A673 (cell line): ENCODE results near the gene TPST1. TPM values are rescaled to one million over a fixed set of nuclear protein-coding genes. Genes with fewer than 3 reads are reported as not detected.
A peak's percentile ranks its signal among the peaks of the same experiment; 100 is the strongest.
"Not testable (repeated sequence)": the region's sequence is repeated elsewhere in the genome, so short reads cannot be mapped to it uniquely, and the experiment has no call there.

Experiments used
- BruUV-seq: library from RNA; stranded (reverse); fragments of 400-500 nt; replicated peaks from 2 replicates; lab custom pipeline; 2021; lab: Mats Ljungman, UMichigan
- CTCF ChIA-PET: fragments of 300-600 bp; sonication (Branson Sonifier 250); formaldehyde crosslinking; loops from one replicate; lab custom pipeline; 2022; ENCODE audit warnings: antibody characterized with exemption; lab: Charles Lee
- POLR2A ChIA-PET: fragments of 300-600 bp; sonication (Branson Sonifier 250); formaldehyde crosslinking; loops from one replicate; lab custom pipeline; 2022; ENCODE audit warnings: antibody characterized with exemption; ENCODE audit not compliant: low non-redundant PET; lab: Charles Lee
- DNase-seq: peaks from one replicate; pipeline ENCODE4 v3.0.0-alpha.2; 2015; ENCODE audit warnings: low spot score
- H3K27ac ChIP-seq: fragments of 200-600 bp; sonication (generic); 2 replicates; pipeline ENCODE4 v1.5.1; 2016; ENCODE audit warnings: mixed run types, low read depth, mild to moderate bottlenecking, mixed read lengths, antibody characterized with exemption, low read length; ENCODE audit not compliant: poor library complexity, severe bottlenecking
- H3K27me3 ChIP-seq: fragments of 200-600 bp; sonication (generic); replicated peaks from 2 replicates; pipeline ENCODE4 v1.6.1; 2017; ENCODE audit warnings: mixed run types, low read depth, mild to moderate bottlenecking, mixed read lengths, antibody characterized with exemption, low read length; ENCODE audit not compliant: insufficient read depth, poor library complexity
- H3K36me3 ChIP-seq: fragments of 200-600 bp; sonication (generic); 2 replicates; pipeline ENCODE4 v1.6.1; 2016; ENCODE audit warnings: mixed run types, mild to moderate bottlenecking, mixed read lengths, antibody characterized with exemption, low read length; ENCODE audit not compliant: insufficient read depth, poor library complexity, severe bottlenecking
- H3K4me1 ChIP-seq: fragments of 200-600 bp; sonication (generic); 2 replicates; pipeline ENCODE4 v1.6.1; 2017; ENCODE audit warnings: mixed run types, mild to moderate bottlenecking, mixed read lengths, antibody characterized with exemption, low read length; ENCODE audit not compliant: insufficient read depth, poor library complexity, severe bottlenecking
- H3K4me3 ChIP-seq: fragments of 200-600 bp; sonication (generic); 2 replicates; pipeline ENCODE4 v1.5.1; 2016; ENCODE audit warnings: low read depth, mixed run types, mild to moderate bottlenecking, mixed read lengths, low read length; ENCODE audit not compliant: poor library complexity, severe bottlenecking
- H3K9me3 ChIP-seq: fragments of 200-600 bp; sonication (generic); 2 replicates; pipeline ENCODE4 v1.6.1; 2016; ENCODE audit warnings: mixed run types, low read depth, mild to moderate bottlenecking, mixed read lengths, antibody characterized with exemption, low read length; ENCODE audit not compliant: poor library complexity, severe bottlenecking
- CTCF ChIP-seq: fragments of 300-800, 200-600 bp; sonication (generic); conservative IDR thresholded peaks from 2 replicates; pipeline ENCODE4 v1.5.1; 2017; ENCODE audit warnings: low read depth, mild to moderate bottlenecking, antibody characterized with exemption, low read length, moderate library complexity, mixed read lengths
- EZH2 ChIP-seq: fragments of 200-600 bp; sonication (generic); IDR thresholded peaks from 2 replicates; pipeline ENCODE4 v1.6.1; 2017; ENCODE audit warnings: borderline replicate concordance, low read depth, mild to moderate bottlenecking, mixed read lengths, antibody characterized with exemption, low read length; ENCODE audit not compliant: poor library complexity, severe bottlenecking
- intact Hi-C: fragments of 100-400 bp; cut with micrococcal nuclease; formaldehyde crosslinking; loops from one replicate; pipeline ENCODE4 v1.10.0; 2022; ENCODE audit not compliant: unreplicated experiment
- total RNA-seq: library from RNA; stranded (reverse); gene quantifications from 2 replicates; pipeline ENCODE4 v1.2.3, GENCODE V29; 2021

Gene TPST1
- total RNA-seq, 1 experiment from 2014 or later: 8.0 TPM

DNA sequence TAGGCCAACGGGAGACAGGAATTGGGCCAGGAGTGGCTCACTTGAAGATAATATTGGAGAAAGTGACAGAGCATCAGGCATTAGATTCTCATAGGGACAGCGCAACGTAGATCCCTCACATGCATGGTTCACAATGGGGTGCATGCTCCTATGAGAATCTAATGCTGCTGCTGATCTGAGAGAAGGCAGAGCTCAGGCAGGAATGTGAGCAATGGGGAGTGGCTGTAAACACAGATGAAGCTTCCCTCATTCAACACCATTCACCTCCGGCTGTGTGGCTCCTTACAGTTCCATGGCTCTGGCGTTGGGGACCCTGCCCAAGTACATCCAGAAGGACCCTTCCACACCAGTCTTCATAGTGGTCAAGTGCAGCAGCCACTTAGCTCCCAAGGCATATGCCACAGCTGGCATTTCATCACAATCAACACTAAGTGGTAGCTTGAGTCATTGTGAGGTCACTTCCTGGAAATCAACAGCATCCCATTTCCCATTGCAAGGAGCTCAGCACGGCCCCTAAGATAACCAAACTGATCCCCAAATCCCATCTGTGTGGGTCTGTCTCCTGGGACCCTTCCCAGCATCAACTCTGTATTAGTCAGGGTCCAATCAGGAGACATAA, 174.5 kb downstream of the TPST1 start:
- no peaks in the 10 kb centered on the region for H3K9me3 ChIP-seq
- no peaks in the 10 kb centered on the region for H3K27me3 ChIP-seq
- no peaks in the 10 kb centered on the region for H3K36me3 ChIP-seq
- TF ChIP-seq CTCF (no peak), EZH2 (no peak)
- no peak overlapping the region for H3K4me3 ChIP-seq
- no TSS peak for BruUV-seq
- intact Hi-C loops: no loop called here
- CTCF ChIA-PET: no interaction called here
- DNase-seq: peak; percentile 23
- H3K4me1 ChIP-seq: no peaks in the 10 kb centered on the region
- POLR2A ChIA-PET: interaction anchor here (0.6 kb wide), 1 partner anchor 233 kb away, joined by 3 read pairs; no protein-coding TSS in a partner anchor
- H3K27ac ChIP-seq: no peak overlapping the region

DNA sequence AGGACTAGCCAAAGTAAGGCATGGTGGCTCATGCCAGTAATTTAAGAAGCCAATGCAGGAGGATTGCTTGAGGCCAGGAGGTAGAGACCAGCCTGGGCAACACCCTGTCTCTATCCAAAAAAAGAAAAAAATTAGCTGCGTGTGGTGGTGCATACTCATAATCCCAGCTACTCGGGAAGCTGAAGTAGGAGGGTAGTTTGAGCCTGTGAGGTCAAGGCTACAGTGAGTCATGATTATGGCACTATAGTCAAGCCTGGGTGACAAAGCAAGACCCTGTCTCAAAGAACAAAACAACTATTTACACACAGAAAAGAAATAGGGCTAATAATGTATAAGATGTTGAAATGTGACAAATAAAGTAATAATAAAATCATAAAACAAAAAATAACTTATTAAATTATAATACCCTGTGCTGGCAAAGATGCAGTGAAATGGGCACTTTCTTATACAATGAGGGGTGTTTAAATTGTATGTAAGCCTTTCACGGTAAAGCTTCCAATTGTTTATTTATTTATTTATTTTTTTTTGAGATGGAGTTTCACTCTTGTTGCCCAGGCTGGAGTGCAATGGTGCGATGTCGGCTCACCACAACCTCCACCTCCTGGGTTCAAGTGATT, 175.2 kb downstream of the TPST1 start:
- ChIA-PET POLR2A (no interaction called here), CTCF (no interaction called here)
- BruUV-seq: no TSS peak
- Histone ChIP-seq H3K27ac (no peak overlapping the region), H3K9me3 (no peaks in the 10 kb centered on the region), H3K27me3 (no peaks in the 10 kb centered on the region), H3K36me3 (no peaks in the 10 kb centered on the region), H3K4me3 (no peak overlapping the region), H3K4me1 (no peaks in the 10 kb centered on the region)
- no peak for DNase-seq
- intact Hi-C loops: no loop called here
- TF ChIP-seq CTCF (no peak), EZH2 (no peak)

- CTCF ChIA-PET, H3K27ac ChIP-seq, H3K36me3 ChIP-seq, BruUV-seq, intact Hi-C loops, POLR2A ChIA-PET, DNase-seq, H3K4me3 ChIP-seq, H3K9me3 ChIP-seq, H3K4me1 ChIP-seq, H3K27me3 ChIP-seq: not testable (repeated sequence)
Measured at GRCh38 chr7:66382182-66382923, 177.2 kb downstream of the TPST1 start.

DNA sequence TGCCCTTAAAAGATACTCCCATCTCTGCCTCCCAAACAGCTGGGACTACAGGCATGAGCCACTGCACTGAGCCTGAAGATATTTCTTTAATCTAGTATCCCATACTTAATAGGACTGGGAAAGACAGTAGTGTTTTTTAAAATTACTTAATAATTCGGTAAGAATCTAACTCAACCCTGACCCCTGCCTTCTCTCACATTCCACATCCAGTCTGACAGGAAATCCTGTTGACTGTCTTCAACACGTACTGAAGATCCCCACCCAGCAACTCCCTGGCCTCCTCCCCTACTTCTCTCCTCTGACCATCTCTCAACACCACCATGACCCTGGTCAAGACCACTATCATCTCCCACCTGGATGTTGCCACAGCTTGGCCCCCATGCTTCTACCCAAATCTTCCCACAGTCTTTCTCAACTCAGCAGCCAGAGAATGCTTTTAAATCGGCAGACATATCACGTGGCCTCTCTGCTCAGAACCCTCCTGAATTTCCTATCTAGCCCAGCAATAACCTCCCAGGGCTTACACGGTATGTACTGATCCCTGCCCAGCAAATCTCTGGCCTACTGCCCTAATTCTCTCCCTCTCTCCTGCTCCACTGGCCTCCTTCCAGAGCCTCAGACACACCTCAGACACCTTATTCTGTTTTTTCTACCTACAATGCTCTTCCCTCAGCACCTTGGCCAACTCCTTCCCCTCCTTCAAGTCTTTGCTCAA, 180.2 kb downstream of the TPST1 start:
- H3K4me3 ChIP-seq, intact Hi-C loops, CTCF ChIA-PET, H3K27ac ChIP-seq, BruUV-seq, H3K27me3 ChIP-seq, POLR2A ChIA-PET, H3K4me1 ChIP-seq, DNase-seq, H3K9me3 ChIP-seq, H3K36me3 ChIP-seq: not testable (repeated sequence)

DNA sequence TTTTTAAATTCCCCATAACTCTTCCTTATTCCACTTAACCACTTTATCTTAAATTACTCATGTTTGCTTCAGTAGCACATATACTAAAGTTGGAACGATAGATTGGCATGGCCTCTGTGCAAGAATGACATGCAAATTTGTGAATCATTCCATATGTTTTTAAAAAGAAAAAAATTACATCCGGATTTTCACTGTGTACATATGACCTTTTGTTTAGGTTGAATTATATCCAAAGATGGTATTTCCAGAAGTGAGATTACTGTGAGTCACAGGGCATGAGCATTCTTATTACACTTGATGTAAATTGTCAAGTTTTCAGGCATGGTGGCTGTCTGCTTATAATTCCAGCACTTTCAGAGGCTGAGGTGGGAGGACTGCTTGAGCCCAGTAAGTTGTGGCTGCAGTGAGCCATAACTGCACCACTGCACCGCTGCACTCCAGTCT, 190.0 kb downstream of the TPST1 start:
- not testable (repeated sequence) for H3K27ac ChIP-seq

More for the DNA sequence above, 190.0 kb downstream of the TPST1 start:
- H3K27me3 ChIP-seq, POLR2A ChIA-PET, H3K36me3 ChIP-seq, H3K9me3 ChIP-seq, BruUV-seq, H3K4me1 ChIP-seq, intact Hi-C loops, H3K4me3 ChIP-seq, CTCF ChIA-PET: not testable (repeated sequence)
- peak; percentile 34 for DNase-seq
